CD4-positive, alpha-beta T cell treated with Interleukin-4 for 4 hours (primary cell): ENCODE data around the gene CENPU.

Experiments used
- DNase-seq: peaks from one replicate; pipeline ENCODE4 v3.0.0-alpha.2; 2020

CENPU gene

DNA sequence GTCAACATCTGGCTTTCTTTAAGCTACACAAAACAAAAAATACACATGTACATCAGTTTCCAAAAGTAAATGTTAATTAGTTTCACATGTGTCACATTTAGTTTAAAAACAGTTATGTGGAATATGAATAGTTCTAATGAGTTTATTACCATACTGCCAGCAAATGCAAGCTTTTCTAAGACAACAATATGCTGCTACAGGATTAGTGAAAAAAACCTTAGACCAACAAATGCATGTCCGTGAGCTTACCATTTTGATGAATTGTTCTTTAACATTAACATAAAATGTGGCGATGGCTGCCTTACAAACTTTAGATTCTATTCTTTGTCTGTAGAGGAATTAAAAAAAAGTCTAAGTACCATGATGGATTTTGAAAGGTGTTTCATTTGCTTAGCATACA, 31.8 kb downstream of the CENPU start:
- DNase-seq: no peak

- DNase-seq: no peak
Observed at GRCh38 chr4:184699941-184700340, 34.0 kb downstream of the CENPU start.

DNA sequence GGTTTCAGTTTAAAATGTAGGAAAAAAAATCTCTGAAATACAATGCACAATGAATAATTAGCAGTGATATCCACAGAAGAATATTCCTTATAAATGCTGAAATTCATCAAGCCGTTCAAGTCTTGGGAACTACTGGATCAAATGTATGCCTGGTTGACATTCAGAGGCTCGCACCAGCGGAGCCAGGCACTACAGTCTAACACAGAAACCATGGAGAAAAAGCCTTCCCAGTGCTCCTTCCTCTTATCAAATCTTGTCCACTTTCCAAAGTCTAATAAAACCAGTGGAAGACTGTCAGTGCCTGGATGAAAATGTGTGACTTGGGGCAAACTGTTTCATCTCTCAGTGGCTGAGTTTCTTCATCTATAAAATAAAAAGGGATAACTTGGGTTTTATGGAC, 35.9 kb downstream of the CENPU start:
- no peak for DNase-seq

GRCh38 chr4:184695178-184695896, 38.6 kb downstream of the CENPU start:
- DNase-seq: no peak

DNA sequence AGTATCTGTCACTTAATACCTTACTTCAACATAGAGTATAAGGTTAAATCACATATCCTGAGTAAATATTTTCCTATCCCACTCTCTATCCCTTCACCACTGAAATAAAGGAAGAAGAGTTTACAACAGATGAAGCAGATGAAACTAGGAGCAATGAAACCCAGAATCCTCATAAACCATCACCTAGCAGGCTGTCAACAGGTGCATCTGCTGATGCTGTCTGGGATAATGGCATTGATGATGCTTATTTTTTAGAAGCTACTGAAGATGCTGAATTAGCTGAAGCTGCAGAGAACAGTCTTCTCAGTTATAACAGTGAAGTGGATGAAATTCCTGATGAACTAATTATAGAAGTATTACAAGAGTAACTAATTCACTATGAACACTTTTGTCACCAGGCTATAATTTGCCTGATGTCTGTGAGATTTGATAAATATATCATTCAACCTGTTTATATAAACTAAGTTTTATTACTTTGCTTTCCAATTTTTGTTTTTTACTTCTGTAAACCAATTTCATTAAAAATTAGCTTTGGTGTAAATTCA, 39.4 kb downstream of the CENPU start:
- DNase-seq: no peak

- DNase-seq: no peak
Observed at GRCh38 chr4:184693056-184693455, 40.8 kb downstream of the CENPU start.

DNA sequence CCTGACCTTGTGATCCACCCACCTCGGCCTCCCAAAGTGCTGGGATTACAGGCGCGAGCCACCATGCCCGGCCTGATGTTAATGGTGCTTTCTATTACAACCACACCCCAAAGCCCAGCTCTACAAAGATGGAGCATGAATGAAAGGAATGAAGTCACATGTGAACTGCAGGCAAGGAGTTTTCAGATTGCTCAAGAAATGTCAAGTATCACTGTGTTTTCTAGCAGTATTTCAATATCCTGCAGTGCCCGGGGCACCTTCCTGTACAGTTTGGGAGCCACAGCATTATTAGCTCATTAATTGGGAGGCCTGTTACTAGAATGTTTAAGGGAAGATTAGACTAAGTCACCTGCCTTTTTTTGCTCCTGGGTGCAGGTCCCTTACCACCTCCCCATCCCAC, 44.2 kb downstream of the CENPU start:
- no peak for DNase-seq

DNA sequence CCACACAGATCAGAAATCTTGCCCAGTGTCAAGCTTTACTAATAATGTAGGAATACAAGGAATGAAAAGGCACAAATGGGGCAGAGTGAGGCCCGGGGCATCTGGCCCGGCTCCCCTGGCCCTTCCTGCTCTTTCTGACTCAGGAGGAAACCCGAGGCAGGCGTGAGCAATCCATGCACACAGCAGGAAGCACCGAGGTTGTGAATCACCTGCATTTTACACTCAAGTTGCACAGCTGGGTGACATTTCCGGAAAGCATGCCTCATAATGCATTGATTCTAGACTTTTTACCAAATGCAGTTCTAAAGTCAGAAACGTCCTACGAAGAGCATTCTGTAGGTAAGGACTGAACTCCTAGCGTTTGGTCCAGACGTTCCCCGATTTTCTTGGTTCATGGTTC, 45.4 kb downstream of the CENPU start:
- no peak for DNase-seq

DNA sequence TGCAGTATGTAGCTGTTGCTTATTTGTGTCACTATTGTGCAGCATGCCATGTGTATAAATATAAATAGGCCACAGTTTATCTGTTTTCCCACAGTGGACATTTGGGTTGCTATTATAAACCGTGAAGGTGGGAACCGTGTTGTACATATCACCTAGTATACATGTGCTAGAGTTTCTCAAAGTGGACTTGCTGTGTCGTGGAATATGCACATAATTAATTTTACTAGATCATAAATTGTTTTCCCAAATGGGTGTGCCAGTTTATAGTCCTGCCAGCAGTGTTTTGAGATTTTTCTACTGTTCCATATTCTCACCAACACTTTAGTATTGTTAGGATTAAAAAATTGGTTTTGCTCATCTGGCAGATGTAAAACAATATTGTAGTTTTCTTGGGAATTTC, 45.9 kb downstream of the CENPU start:
- no peak for DNase-seq

- no peak for DNase-seq
Observed at GRCh38 chr4:184684491-184685189, 49.3 kb downstream of the CENPU start.

DNA sequence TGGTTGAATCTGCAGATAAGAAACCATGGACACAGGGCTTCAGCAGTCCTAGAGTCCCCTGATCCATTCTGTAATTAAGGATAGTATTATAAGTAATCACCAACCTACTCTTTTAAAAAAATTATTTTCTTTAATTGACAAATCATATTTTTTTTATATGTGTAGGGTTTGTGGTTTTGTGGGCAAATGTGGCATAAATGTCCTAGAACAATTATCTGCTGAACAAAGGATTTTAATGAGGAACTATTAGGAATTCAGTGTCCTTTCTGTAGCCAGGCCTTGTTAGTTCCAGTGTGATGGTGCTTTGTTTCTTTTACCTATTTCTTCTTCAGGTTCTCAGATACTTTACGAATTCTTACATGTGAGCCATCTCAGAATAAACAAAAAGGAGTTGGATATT, 52.0 kb downstream of the CENPU start:
- no peak for DNase-seq

DNA sequence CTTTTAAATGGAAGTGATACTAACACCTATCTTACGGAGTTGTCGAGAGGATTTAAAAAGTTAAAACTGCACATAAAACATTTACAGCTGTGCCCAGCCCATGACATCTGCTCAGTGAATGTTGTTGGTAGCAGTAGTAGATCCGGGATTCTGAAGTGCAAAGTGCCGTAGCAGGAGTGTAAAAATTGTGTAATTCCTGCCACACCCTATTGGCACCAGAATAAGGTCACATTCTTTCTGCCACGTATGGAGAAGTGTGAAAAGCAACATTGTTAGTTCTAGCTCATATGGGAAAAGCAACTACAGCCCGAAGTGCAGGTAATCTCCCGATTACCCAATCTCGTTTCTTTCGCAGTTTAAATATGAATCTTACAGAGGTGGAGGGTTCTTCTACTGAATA, 53.2 kb downstream of the CENPU start:
- no peak for DNase-seq

DNA sequence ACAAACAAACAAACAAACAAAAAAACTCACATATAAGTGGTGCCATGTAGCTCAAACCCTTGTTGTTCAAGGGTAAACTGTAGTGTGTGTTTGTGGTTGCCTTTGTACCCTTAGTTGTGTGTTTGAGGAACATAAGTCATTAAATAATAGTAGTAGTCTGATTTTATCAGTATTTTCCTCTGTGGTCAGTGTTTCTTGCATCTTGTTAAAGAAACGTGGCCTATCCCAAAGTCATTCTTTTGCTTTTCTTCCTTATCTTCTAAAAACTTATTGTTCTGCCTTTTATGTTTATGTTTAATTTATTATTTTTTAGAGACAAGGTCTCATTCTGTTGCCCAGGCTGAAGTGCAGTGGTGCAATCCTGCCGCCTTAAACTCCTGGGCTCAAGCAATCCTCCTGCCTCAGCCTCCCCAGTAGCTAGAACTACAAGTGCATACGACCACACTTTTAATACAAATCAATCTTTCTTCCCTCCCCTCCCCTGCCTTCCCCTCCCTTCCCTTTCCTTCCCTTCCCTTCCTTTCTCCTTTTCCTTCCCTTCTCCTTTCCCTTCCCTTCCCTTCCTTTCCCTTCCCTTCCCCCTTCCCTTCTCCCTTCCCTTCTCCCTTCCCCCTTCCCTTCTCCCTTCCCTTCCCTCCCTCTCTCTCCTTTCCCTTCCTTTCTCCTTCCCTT, 57.9 kb downstream of the CENPU start:
- no peak for DNase-seq

DNA sequence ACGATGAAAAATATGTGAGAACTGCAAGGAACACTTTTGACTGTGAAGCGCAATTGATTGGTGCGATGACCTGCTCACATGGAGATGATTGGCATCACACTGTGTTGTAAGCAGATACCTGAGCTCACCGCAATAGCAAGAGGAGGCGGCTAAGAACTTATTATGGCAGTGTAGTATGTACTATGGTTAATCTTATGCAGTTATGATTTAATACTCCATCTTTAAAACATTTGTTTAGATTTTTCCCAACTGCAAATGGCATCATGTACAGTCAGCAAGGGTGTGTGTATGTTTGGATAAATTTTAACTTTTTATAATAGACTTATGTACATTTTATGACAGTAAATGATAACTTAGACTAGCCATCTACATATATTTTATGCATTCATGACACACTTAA, 58.9 kb downstream of the CENPU start:
- DNase-seq: no peak

GRCh38 chr4:184674011-184674410, 59.9 kb downstream of the CENPU start:
- DNase-seq: no peak

DNA sequence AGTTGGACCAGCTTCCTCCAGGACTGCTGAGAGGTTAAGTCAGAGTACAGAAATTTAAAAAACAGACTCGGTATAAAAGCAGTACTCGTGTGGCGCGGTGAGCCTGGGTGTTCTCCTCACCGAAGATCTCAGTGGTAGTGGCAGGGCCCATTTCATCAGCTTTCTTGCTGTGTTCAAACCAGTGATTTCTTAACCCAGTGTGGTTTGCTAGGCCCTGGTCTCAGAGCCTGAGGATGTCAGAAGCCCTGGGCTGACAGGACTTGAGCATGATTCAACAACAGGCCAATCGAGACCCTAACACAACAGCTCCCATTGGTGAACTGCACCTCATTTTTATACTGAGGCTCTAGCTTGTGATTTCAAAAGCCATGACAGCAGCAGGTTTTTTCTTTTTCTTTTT, 61.2 kb downstream of the CENPU start:
- DNase-seq: no peak

GRCh38 chr4:184671101-184671500, 62.8 kb downstream of the CENPU start:
- DNase-seq: no peak

DNA sequence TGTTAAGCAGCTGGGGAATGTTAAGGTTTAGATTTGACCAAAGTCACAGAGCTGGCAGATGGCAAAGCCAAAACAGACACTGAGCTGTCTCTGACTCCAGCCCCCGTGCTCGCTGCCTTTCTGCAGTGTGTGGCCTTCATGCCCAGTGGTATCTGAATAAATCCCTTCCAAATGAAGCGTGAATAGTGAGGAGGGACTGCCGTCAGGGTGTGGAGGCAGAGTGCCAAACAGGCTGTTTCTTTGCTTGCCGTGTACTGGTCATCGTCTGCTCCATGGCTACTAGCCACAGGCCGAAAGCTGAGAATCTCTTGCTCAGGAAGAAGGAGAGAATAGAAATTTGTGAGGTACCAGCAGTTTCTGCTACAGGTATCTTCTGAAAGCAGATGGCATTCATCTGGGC, 64.6 kb downstream of the CENPU start:
- DNase-seq: no peak

DNA sequence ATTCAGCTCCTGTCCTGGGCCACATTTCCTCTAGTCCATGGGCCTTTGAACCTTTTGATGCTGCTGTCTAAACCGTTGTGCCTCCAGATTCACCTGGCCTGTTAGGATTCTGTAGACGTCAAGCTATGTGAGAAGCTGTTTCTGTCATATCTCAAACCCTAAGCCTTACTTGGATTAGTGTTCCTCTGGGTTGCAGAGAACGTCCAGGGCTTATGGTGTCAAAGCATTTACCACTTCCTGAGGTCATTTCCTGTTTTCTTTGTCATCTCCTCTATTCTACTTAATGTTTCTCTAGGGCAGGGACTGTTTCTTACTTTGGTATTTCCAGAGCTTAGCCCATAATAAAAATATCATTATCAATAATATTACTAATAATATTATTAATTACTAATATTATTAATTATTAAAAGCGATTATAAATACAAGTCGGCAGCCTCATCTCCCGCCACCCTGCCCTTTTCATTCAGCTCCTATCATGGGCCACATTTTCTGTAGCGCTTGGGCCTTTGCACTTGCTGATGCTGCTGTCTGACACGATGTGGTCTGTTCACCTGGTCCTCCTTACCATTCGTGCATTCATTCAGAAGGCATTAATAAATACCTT, 65.3 kb downstream of the CENPU start:
- peak; percentile 40 for DNase-seq

- no peak for DNase-seq
Observed at GRCh38 chr4:184668096-184668495, 65.8 kb downstream of the CENPU start.

- DNase-seq: no peak
Observed at GRCh38 chr4:184666670-184667069, 67.2 kb downstream of the CENPU start.

GRCh38 chr4:184664445-184665210, 69.3 kb downstream of the CENPU start:
- DNase-seq: no peak

DNA sequence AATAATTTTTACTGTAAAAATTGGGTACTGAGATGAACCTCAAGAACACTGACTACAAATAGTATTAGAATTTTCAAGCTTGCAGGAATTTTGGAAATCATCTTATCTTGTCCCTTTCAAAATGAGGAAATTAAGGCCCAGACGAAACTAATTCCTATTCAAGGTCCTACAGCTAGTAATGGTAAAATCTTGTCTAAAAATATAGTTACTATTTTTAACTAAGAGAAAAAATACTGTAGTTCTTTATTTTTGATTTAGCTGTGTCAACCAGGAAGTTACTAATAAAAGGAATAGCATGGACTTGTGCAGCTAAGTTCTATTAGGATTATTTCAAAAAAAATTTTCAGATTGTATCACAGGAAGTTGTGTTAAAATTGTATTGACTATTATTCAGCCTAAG, 71.7 kb downstream of the CENPU start:
- no peak for DNase-seq
